ENCODE results near the gene NBL1. TPM values are rescaled to one million over a fixed set of nuclear protein-coding genes. Genes with fewer than 3 reads are reported as not detected.

The NBL1 gene
- total RNA-seq, 1 donor from 2014 or later, result 10.5 TPM

DNA sequence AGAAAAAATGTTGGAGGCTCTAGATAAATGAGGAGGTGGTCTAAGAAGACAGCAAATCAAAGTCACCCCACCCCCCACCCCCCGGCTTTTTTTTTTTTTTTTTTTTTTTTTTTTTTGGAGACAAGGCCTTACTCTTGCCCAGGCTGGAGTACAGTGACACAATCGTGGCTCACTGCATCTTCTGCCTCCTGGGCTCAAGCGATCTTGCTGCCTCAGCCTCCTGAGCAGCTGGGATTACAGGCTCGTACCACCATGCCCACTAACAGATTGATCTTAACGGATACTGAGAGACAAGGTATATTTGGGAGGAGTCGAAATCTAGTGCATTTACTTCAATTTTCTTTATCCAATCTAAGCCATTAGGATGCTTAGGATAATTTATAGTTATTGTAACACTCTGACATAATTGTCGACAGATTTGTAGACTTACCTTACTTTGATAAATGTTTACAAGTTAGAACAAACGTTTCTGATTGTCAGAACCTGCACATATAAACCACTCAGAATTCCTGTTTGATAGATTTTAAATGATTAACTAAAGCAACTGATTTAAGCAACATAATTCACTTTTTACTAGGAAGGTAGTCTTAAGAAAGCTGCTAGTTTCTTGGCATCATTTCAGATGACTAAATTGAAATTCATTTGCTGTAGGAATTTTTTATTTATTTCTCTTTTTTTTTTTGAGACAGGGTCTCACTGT lies 33.7 kb upstream of the NBL1 start:
- no peak for TF ChIP-seq CTCF (IDR thresholded peaks at IDR 0.05; ENCODE audit: unreplicated experiment)
- H3K9me3 Mint-ChIP-seq (ENCODE audit: low read depth), result no peaks in the 10 kb centered on the region
- H3K4me3 Mint-ChIP-seq (ENCODE audit: low read depth), result no peak overlapping the region
- peaks cover 5% of the 10 kb centered on the region for H3K36me3 Mint-ChIP-seq (ENCODE audit: insufficient read depth)
- H3K27ac Mint-ChIP-seq, result no peak overlapping the region
- DNase-seq (ENCODE audit: low spot score, unreplicated experiment), result no peak
- peaks cover 18% of the 10 kb centered on the region for H3K4me1 Mint-ChIP-seq (ENCODE audit: low read depth)
- no peaks in the 10 kb centered on the region for H3K27me3 Mint-ChIP-seq

DNA sequence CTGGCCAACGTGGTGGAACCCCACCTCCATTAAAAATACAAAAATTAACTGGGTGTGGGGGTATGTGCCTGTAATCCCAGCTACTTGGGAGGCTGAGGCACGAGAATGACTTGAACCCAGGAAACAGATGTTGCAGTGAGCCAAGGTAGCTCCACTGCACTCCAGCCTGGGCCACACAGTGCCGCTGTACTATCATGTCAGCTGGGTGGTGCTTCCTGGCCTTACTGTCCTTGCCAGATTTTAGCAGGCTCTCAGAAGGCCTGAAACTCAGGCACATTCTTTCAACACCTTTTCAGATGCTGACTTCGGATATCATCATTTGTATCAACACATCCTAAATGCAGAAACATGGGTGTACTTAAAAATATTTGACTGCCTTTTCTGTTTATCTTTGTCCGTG lies 31.6 kb upstream of the NBL1 start:
- Mint-ChIP-seq H3K4me1 (ENCODE audit: low read depth) (peaks cover 36% of the 10 kb centered on the region), H3K27me3 (no peaks in the 10 kb centered on the region), H3K4me3 (ENCODE audit: low read depth) (no peak overlapping the region), H3K27ac (no peak overlapping the region), H3K36me3 (ENCODE audit: insufficient read depth) (peaks cover 6% of the 10 kb centered on the region), H3K9me3 (ENCODE audit: low read depth) (no peaks in the 10 kb centered on the region)
- TF ChIP-seq CTCF (IDR thresholded peaks at IDR 0.05; ENCODE audit: unreplicated experiment), result no peak
- DNase-seq (ENCODE audit: low spot score, unreplicated experiment), result no peak

DNA sequence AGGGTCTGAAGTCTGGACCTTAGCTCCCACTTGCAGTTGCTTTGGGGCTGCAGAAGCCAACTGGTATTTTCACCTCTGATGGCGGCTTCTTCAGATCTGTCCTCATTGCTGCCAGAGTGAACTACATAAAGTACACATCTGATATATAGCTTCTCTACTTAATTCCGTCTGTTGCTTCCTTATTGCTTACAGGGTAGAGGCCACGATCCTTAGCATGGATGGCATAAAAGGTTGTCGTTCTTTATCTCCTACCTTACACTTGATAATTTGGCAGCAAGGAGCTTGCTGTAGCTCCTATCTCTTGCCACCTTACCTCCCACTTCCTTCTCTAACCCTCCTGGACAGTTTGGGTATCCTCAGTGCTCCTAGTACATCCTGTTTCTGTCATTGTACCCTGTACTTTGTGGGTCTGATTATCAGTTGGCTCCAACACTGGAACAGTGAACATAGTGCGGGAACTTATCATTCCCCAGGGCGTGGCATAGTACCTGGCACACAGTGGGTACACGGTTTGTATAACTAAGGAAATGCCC lies 30.9 kb upstream of the NBL1 start:
- Mint-ChIP-seq H3K27me3 (no peaks in the 10 kb centered on the region), H3K4me1 (ENCODE audit: low read depth) (peaks cover 37% of the 10 kb centered on the region)
- DNase-seq (ENCODE audit: low spot score, unreplicated experiment), result no peak

GRCh38 chr1:19615438-19615837 lies 28.7 kb upstream of the NBL1 start:
- H3K9me3 Mint-ChIP-seq (ENCODE audit: low read depth), result no peaks in the 10 kb centered on the region
- peak overlapping the region; percentile 43 for H3K27ac Mint-ChIP-seq
- TF ChIP-seq CTCF (IDR thresholded peaks at IDR 0.05; ENCODE audit: unreplicated experiment), result no peak

More for the DNA sequence above, 30.9 kb upstream of the NBL1 start:
- Mint-ChIP-seq H3K27ac (no peak overlapping the region), H3K4me3 (ENCODE audit: low read depth) (no peak overlapping the region), H3K9me3 (ENCODE audit: low read depth) (no peaks in the 10 kb centered on the region), H3K36me3 (ENCODE audit: insufficient read depth) (peaks cover 3% of the 10 kb centered on the region)
- TF ChIP-seq CTCF (IDR thresholded peaks at IDR 0.05; ENCODE audit: unreplicated experiment), result no peak

GRCh38 chr1:19616489-19616888 lies 27.6 kb upstream of the NBL1 start:
- no peaks in the 10 kb centered on the region for H3K27me3 Mint-ChIP-seq
- DNase-seq (ENCODE audit: low spot score, unreplicated experiment), result no peak
- H3K4me3 Mint-ChIP-seq (ENCODE audit: low read depth), result no peak overlapping the region
- H3K9me3 Mint-ChIP-seq (ENCODE audit: low read depth), result no peaks in the 10 kb centered on the region
- no peak for TF ChIP-seq CTCF (IDR thresholded peaks at IDR 0.05; ENCODE audit: unreplicated experiment)
- peaks cover 63% of the 10 kb centered on the region for H3K4me1 Mint-ChIP-seq (ENCODE audit: low read depth)
- peak overlapping the region; percentile 59 for H3K27ac Mint-ChIP-seq
- peaks cover 3% of the 10 kb centered on the region for H3K36me3 Mint-ChIP-seq (ENCODE audit: insufficient read depth)

More at GRCh38 chr1:19615438-19615837, 28.7 kb upstream of the NBL1 start:
- H3K4me3 Mint-ChIP-seq (ENCODE audit: low read depth), result peak overlapping the region; percentile 15
- peaks cover 54% of the 10 kb centered on the region for H3K4me1 Mint-ChIP-seq (ENCODE audit: low read depth)
- peaks cover 3% of the 10 kb centered on the region for H3K36me3 Mint-ChIP-seq (ENCODE audit: insufficient read depth)
- no peak for DNase-seq (ENCODE audit: low spot score, unreplicated experiment)
- no peaks in the 10 kb centered on the region for H3K27me3 Mint-ChIP-seq

All from progenitor cell of endocrine pancreas (in vitro differentiated cells).